Osteocyte (in vitro differentiated cells): Measurements from ENCODE around the gene C20orf141. TPM values are rescaled to one million over a fixed set of nuclear protein-coding genes. Genes with fewer than 3 reads are reported as not detected.
"Not testable (repeated sequence)": the region's sequence is repeated elsewhere in the genome, so short reads cannot be mapped to it uniquely, and the experiment has no call there.

Source experiments
- DNase-seq: peaks from one replicate; pipeline ENCODE4 v3.0.0; 2021; ENCODE audit warnings: mixed read lengths; ENCODE audit not compliant: unreplicated experiment; ENCODE audit errors: extremely low spot score
- H3K27ac Mint-ChIP-seq: one replicate; pipeline ENCODE4 v1.8.0; 2021; ENCODE audit warnings: mild to moderate bottlenecking, mixed read lengths; ENCODE audit not compliant: unreplicated experiment
- H3K27me3 Mint-ChIP-seq: one replicate; pipeline ENCODE4 v1.8.0; 2021; ENCODE audit warnings: mixed read lengths; ENCODE audit not compliant: unreplicated experiment
- H3K36me3 Mint-ChIP-seq: one replicate; pipeline ENCODE4 v1.8.0; 2021; ENCODE audit warnings: mixed read lengths; ENCODE audit not compliant: unreplicated experiment
- H3K4me1 Mint-ChIP-seq: one replicate; pipeline ENCODE4 v1.8.0; 2021; ENCODE audit warnings: mixed read lengths; ENCODE audit not compliant: unreplicated experiment
- H3K4me3 Mint-ChIP-seq: one replicate; pipeline ENCODE4 v1.8.0; 2021; ENCODE audit warnings: mild to moderate bottlenecking, moderate library complexity, mixed read lengths; ENCODE audit not compliant: unreplicated experiment
- H3K9me3 Mint-ChIP-seq: one replicate; pipeline ENCODE4 v1.8.0; 2021; ENCODE audit warnings: mixed read lengths; ENCODE audit not compliant: unreplicated experiment
- long read RNA-seq: library from polyadenylated mRNA; unstranded; transcript quantifications from one replicate; pipeline ENCODE4 v2.0.0, GENCODE V29; 2021
- total RNA-seq: library from RNA; stranded (reverse); gene quantifications from 2 replicates; pipeline ENCODE4 v1.2.1, GENCODE V29; 2021
- TF ChIP-seq, protein P1 (sequence below): fragments of 200-600 bp; sonication (generic); IDR thresholded peaks from 2 replicates; pipeline ENCODE4 v1.5.0; 2021; ENCODE audit warnings: antibody characterized with exemption, mild to moderate bottlenecking, moderate library complexity

Gene C20orf141
- total RNA-seq: not detected in 2 replicates
- long read RNA-seq: 0 reads

DNA sequence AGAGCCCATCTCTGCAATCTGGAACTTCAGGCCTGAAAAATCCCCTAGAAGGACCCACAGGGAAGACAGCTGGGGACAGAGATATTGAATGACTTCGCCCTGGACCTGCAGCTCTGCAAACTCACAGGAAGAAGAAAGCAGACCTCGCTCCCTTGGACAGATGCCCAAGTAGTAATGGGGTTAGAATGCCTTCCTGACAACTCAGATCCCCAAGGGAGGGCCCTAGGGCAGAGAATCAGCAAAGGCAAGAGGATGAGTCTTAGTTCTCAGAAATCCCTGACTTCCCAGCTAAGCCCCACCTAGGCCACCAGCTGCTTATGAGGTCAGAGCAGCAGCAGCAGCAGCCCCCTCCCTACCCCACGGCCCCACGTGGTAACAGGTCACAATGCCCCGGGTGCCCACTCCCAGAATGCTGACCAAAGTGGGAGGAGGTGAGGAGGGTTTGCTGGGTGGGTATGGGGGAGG, at the start of gene C20orf141:
C20orf141 (plus strand) TSS at position 401 of the 465 bp plus-strand sequence. CDS start 198 bp downstream, outside the sequence.
- no peaks in the 10 kb centered on the region for H3K36me3 Mint-ChIP-seq
- H3K9me3 Mint-ChIP-seq: peaks cover 12% of the 10 kb centered on the region
- TF ChIP-seq, protein P1, sequence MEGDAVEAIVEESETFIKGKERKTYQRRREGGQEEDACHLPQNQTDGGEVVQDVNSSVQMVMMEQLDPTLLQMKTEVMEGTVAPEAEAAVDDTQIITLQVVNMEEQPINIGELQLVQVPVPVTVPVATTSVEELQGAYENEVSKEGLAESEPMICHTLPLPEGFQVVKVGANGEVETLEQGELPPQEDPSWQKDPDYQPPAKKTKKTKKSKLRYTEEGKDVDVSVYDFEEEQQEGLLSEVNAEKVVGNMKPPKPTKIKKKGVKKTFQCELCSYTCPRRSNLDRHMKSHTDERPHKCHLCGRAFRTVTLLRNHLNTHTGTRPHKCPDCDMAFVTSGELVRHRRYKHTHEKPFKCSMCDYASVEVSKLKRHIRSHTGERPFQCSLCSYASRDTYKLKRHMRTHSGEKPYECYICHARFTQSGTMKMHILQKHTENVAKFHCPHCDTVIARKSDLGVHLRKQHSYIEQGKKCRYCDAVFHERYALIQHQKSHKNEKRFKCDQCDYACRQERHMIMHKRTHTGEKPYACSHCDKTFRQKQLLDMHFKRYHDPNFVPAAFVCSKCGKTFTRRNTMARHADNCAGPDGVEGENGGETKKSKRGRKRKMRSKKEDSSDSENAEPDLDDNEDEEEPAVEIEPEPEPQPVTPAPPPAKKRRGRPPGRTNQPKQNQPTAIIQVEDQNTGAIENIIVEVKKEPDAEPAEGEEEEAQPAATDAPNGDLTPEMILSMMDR: no peak
- DNase-seq: peak; percentile 96
- peak within 1 kb of the TSS; percentile 47 for H3K4me3 Mint-ChIP-seq
- H3K27ac Mint-ChIP-seq: peak within 1 kb of the TSS; percentile 55
- H3K4me1 Mint-ChIP-seq: peaks cover 48% of the 10 kb centered on the region
- H3K27me3 Mint-ChIP-seq: no peaks in the 10 kb centered on the region

- H3K27ac Mint-ChIP-seq: no peak overlapping the region
- H3K9me3 Mint-ChIP-seq: no peaks in the 10 kb centered on the region
- peaks cover 24% of the 10 kb centered on the region for H3K27me3 Mint-ChIP-seq
- H3K4me3 Mint-ChIP-seq: no peak overlapping the region
- H3K4me1 Mint-ChIP-seq: peaks cover 12% of the 10 kb centered on the region
- TF ChIP-seq, protein P1: no peak
- no peak for DNase-seq
- no peaks in the 10 kb centered on the region for H3K36me3 Mint-ChIP-seq
Observed at GRCh38 chr20:2767768-2768631, 46.8 kb upstream of the C20orf141 start.

- no peak overlapping the region for H3K27ac Mint-ChIP-seq
- H3K36me3 Mint-ChIP-seq: no peaks in the 10 kb centered on the region
- TF ChIP-seq, protein P1: no peak
- H3K4me3 Mint-ChIP-seq: no peak overlapping the region
- DNase-seq: no peak
- no peaks in the 10 kb centered on the region for H3K9me3 Mint-ChIP-seq
- peaks cover 19% of the 10 kb centered on the region for H3K27me3 Mint-ChIP-seq
- peaks cover 12% of the 10 kb centered on the region for H3K4me1 Mint-ChIP-seq
Observed at GRCh38 chr20:2768632-2769015, 46.2 kb upstream of the C20orf141 start.

DNA sequence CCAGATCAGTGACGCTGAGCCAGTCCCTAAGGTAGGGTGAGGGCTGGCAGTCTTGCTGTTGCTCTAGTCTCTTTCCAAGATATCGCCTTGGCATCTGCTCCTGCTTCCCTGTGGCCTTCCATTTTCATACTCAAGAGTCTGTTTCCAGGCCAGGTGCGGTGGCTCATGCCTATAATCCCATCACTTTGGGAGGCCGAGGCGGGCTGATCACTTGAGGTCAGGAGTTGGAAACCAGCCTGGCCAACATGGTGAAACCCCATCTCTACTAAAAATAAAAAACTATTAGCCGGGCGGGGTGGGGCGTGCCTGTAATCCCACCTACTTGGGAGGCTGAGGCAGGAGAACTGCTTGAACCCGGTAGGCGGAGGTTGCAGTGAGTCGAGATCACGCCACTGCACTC, 44.7 kb upstream of the C20orf141 start:
- H3K27ac Mint-ChIP-seq, H3K36me3 Mint-ChIP-seq, DNase-seq, H3K4me3 Mint-ChIP-seq, H3K9me3 Mint-ChIP-seq: not testable (repeated sequence)
- H3K27me3 Mint-ChIP-seq: peaks cover 16% of the 10 kb centered on the region
- H3K4me1 Mint-ChIP-seq: peaks cover 12% of the 10 kb centered on the region

DNA sequence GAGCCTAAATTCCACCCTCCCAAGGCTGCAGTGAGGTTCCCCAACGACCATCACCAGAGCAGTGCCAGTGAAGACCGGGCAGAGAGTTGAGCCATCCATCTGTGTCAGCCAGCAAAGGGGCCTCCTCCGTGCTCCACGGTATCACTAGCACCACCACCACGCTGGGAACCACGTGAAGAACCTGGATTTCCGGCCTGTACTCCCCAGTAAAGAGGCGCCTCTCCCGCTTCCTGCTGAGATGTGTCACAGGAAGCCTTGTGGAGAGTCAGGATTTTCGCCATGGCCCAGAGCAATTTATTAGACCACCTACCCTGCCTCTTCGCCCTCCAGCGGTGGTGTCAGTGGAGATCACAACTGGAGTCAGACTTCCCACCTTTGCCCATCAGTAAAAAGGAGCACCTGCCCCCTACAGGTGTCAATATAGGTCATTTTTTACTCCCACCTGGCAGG, 43.1 kb upstream of the C20orf141 start:
- H3K36me3 Mint-ChIP-seq: no peaks in the 10 kb centered on the region
- TF ChIP-seq, protein P1: no peak
- no peak for DNase-seq
- peaks cover 15% of the 10 kb centered on the region for H3K27me3 Mint-ChIP-seq
- H3K9me3 Mint-ChIP-seq: no peaks in the 10 kb centered on the region
- H3K4me3 Mint-ChIP-seq: no peak overlapping the region
- no peak overlapping the region for H3K27ac Mint-ChIP-seq
- H3K4me1 Mint-ChIP-seq: peaks cover 12% of the 10 kb centered on the region
